Testis (tissue), 2 donors: ENCODE data around the gene DIS3L2.

Experiments used
- CTCF ChIP-seq, 3 experiments: fragments of 450-650 bp in 2 of 3; fragments of 200-600 bp in 1 of 3; sonication (generic) in 1 of 3; IDR thresholded peaks; one replicate each; pipeline ENCODE4 v1.5.1; 2016 to 2019; ENCODE audit warnings: antibody characterized with exemption in 3 of 3, mild to moderate bottlenecking in 2 of 3, moderate library complexity in 1 of 3
- POLR2A ChIP-seq: fragments of 450-650 bp; IDR thresholded peaks from one replicate; pipeline ENCODE4 v1.6.1; 2017; ENCODE audit warnings: antibody characterized with exemption, mild to moderate bottlenecking, moderate library complexity

DNA sequence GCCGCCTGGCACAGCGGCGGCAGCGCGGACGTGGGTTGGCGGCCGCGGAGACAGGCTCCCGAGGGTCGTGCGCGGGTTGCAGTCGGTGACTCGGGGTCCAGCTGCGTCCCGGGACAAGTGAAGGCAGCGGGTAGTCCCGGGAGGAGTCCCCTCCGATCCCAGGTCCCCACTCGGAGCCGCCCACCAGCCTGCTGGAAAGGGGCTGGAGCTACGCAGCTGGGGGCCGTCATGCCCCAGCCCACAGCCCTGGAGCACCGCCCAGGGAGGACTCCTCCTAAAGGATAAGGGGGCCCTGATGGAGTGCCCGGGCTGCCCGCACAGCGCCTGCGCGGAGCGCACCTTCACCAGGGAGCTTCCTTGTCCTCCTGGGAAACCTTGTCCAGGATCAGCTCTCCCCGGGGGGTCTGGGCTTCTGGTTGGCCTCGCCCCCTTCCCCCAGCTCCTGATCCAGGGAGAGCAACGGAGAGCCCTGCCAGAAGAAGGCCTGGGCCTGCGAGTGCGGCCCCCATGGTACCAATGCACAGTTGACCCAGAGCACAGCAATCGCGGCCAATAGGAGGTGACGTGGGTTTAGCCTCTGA lies 391.1 kb downstream of the DIS3L2 start:
- TF ChIP-seq CTCF (IDR thresholded peaks at IDR 0.05) (no peak), POLR2A (no peak)
